Vagina (tissue), 2 donors: ENCODE measurements around the gene BRD2.

Experiments used
- POLR2A ChIP-seq, 2 donors: fragments of 450-650 bp; IDR thresholded peaks; one replicate each; pipeline ENCODE4 v1.6.1; 2017; ENCODE audit warnings: antibody characterized with exemption in 2 of 2, mild to moderate bottlenecking in 2 of 2, moderate library complexity in 2 of 2
- POLR2AphosphoS5 ChIP-seq, 2 donors: sonication (generic); formaldehyde crosslinking; IDR thresholded peaks; one replicate each; pipeline ENCODE4 v1.9.0; 2017; ENCODE audit warnings: antibody characterized with exemption in 2 of 2, mild to moderate bottlenecking in 2 of 2, low read depth in 1 of 2; ENCODE audit not compliant: insufficient read depth in 1 of 2
- TF ChIP-seq, protein P1 (sequence below), 3 experiments: fragments of 450-650 bp in 2 of 3; fragments of 200-600 bp in 1 of 3; sonication (generic) in 1 of 3; IDR thresholded peaks; one replicate each; pipeline ENCODE4 v1.5.1; 2017 to 2019; ENCODE audit warnings: antibody characterized with exemption in 3 of 3, mild to moderate bottlenecking in 2 of 3, moderate library complexity in 2 of 3

- TF ChIP-seq, protein P1, sequence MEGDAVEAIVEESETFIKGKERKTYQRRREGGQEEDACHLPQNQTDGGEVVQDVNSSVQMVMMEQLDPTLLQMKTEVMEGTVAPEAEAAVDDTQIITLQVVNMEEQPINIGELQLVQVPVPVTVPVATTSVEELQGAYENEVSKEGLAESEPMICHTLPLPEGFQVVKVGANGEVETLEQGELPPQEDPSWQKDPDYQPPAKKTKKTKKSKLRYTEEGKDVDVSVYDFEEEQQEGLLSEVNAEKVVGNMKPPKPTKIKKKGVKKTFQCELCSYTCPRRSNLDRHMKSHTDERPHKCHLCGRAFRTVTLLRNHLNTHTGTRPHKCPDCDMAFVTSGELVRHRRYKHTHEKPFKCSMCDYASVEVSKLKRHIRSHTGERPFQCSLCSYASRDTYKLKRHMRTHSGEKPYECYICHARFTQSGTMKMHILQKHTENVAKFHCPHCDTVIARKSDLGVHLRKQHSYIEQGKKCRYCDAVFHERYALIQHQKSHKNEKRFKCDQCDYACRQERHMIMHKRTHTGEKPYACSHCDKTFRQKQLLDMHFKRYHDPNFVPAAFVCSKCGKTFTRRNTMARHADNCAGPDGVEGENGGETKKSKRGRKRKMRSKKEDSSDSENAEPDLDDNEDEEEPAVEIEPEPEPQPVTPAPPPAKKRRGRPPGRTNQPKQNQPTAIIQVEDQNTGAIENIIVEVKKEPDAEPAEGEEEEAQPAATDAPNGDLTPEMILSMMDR (IDR thresholded peaks at IDR 0.05) = no peak
- no peak for TF ChIP-seq POLR2A (IDR thresholded peaks at IDR 0.05)
- no peak for TF ChIP-seq POLR2AphosphoS5 (IDR thresholded peaks at IDR 0.05; ENCODE audit: insufficient read depth in 1 of 2, low read depth in 1 of 2)
Observed at GRCh38 chr6:32982084-32982701, 13.8 kb downstream of the BRD2 start.
